CD4-positive, CD25-positive, alpha-beta regulatory T cell (primary cell): ENCODE measurements around the gene JAG1. TPM values are rescaled to one million over a fixed set of nuclear protein-coding genes. Genes with fewer than 3 reads are reported as not detected.

Source experiments
- ATAC-seq, 2 donors: fragments of 150-1000 bp; cut with Tn5 transposase; one replicate each; pipeline ENCODE4 v1.10.0; 2021; ENCODE audit warnings: low read depth in 2 of 2, moderate number of reproducible peaks in 2 of 2, moderate library complexity in 1 of 2
- DNase-seq, 3 donors: peaks; one replicate each; pipeline versions ENCODE4 v3.0.0 to v3.0.0-alpha.2; 2012 to 2022; ENCODE audit warnings: mixed read lengths in 1 of 3
- H3K27ac ChIP-seq: one replicate; pipeline ENCODE4 v1.7.0; 2013; ENCODE audit warnings: mild to moderate bottlenecking, low read length; ENCODE audit not compliant: insufficient read depth, poor library complexity, severe bottlenecking
- H3K27me3 ChIP-seq: one replicate; pipeline ENCODE4 v1.7.0; 2013; ENCODE audit warnings: low read length; ENCODE audit not compliant: control insufficient read depth, insufficient read depth
- H3K36me3 ChIP-seq: one replicate; pipeline ENCODE4 v1.7.0; 2013; ENCODE audit warnings: mild to moderate bottlenecking, low read length, moderate library complexity; ENCODE audit not compliant: control insufficient read depth, insufficient read depth
- H3K4me1 ChIP-seq: 2 replicates; pipeline ENCODE4 v1.7.0; 2013; ENCODE audit warnings: mild to moderate bottlenecking, low read length; ENCODE audit not compliant: insufficient read depth, control insufficient read depth, poor library complexity, severe bottlenecking
- H3K4me3 ChIP-seq: one replicate; pipeline ENCODE4 v1.7.0; 2013; ENCODE audit warnings: low read depth, mild to moderate bottlenecking, low read length, moderate library complexity
- H3K9me3 ChIP-seq, 2 experiments: 1 replicate in 1 of 2; 2 replicates in 1 of 2; pipeline ENCODE4 v1.7.0; 2013; ENCODE audit warnings: low read length in 2 of 2, mild to moderate bottlenecking in 1 of 2, moderate library complexity in 1 of 2; ENCODE audit not compliant: control insufficient read depth in 2 of 2
- H3K27ac Mint-ChIP-seq, 3 donors: one replicate each; pipeline ENCODE4 v1.8.0; 2020 to 2022; ENCODE audit warnings: mild to moderate bottlenecking in 3 of 3, mixed read lengths in 3 of 3, moderate library complexity in 2 of 3
- H3K27me3 Mint-ChIP-seq: one replicate; pipeline ENCODE4 v1.8.0; 2022; ENCODE audit warnings: mild to moderate bottlenecking, mixed read lengths
- H3K36me3 Mint-ChIP-seq: one replicate; pipeline ENCODE4 v1.8.0; 2020; ENCODE audit warnings: mixed read lengths
- H3K4me1 Mint-ChIP-seq, 4 donors: one replicate each; pipeline ENCODE4 v1.8.0; 2020 to 2022; ENCODE audit warnings: mixed read lengths in 4 of 4, mild to moderate bottlenecking in 1 of 4
- H3K4me3 Mint-ChIP-seq, 4 donors: one replicate each; pipeline ENCODE4 v1.8.0; 2020 to 2022; ENCODE audit warnings: mild to moderate bottlenecking in 4 of 4, mixed read lengths in 4 of 4, moderate library complexity in 3 of 4
- H3K9me3 Mint-ChIP-seq, 7 donors: one replicate each; pipeline ENCODE4 v1.8.0; 2020 to 2022; ENCODE audit warnings: mixed read lengths in 7 of 7, mild to moderate bottlenecking in 3 of 7, moderate library complexity in 2 of 7
- polyA plus RNA-seq, 4 donors: library from polyadenylated mRNA; unstranded; fragments of 300-500 nt; fragmentation: Illumina TruSeq; gene quantifications; one replicate each; pipeline ENCODE4 v1.2.3, GENCODE V29; 2021
- total RNA-seq: library from RNA; stranded (reverse); gene quantifications from one replicate; pipeline ENCODE4 v1.2.3, GENCODE V29; 2022

JAG1 gene
- total and polyA plus RNA-seq, 5 donors from 2014 or later, result 0.03 to 0.30 (median 0.05) TPM; not detected in 1

DNA sequence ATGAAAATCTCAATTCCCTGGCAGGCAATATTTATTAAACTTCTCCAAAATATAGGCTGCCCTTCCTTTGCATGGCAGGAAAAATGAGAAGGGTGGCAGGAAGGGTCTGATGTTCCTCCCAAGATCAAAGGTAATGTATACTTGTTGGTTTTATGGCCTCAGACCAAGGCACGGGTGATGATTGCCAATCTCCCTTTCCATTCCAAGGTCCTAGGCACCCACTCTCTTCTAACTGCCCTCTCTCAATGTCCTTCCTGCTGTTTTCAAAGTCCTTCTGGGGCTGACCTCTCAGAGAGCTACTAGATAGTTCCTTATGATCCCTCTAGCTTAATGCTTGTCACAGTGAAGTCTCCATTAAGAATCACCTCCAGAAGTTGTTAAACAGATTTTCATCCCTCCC, 15.6 kb upstream of the JAG1 start:
- ATAC-seq, result no peak
- Histone ChIP-seq H3K27ac (no peak overlapping the region), H3K27me3 (peaks cover under 1% of the 10 kb centered on the region), H3K4me1 (no peaks in the 10 kb centered on the region), H3K36me3 (no peaks in the 10 kb centered on the region), H3K4me3 (no peak overlapping the region), H3K9me3 (no peaks in the 10 kb centered on the region)
- H3K9me3 Mint-ChIP-seq, result peaks cover 0 to 6% (median 0%) of the 10 kb centered on the region in 7 donors
- no peak for DNase-seq
- H3K27me3 Mint-ChIP-seq, result peaks cover 13% of the 10 kb centered on the region
- H3K27ac Mint-ChIP-seq, result no peak overlapping the region
- H3K4me3 Mint-ChIP-seq, result no peak overlapping the region
- H3K4me1 Mint-ChIP-seq, result no peaks in the 10 kb centered on the region
- no peaks in the 10 kb centered on the region for H3K36me3 Mint-ChIP-seq

DNA sequence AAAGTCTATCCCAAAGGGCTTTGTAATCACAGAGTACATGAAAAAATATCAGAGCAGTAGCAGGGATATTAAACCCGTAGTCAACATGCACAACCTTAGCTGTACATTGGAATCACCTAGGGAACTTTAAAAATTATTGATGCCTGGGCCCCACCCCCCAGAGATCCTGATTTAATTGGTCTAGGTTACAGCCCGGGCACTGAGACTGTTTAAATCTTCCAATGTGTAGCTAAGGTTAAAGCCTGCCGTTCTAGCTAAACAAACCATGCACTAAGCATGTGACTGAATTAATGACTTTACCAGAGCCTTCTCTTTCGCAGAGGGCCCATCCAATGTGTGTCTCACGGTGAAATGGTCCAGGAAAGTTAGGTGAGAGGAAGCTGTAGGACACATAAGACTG, 14.1 kb upstream of the JAG1 start:
- Mint-ChIP-seq H3K4me3 (no peak overlapping the region), H3K9me3 (peaks cover 0 to 4% (median 0%) of the 10 kb centered on the region in 7 donors), H3K27ac (no peak overlapping the region), H3K4me1 (no peaks in the 10 kb centered on the region), H3K36me3 (no peaks in the 10 kb centered on the region), H3K27me3 (peaks cover 13% of the 10 kb centered on the region)
- Histone ChIP-seq H3K27me3 (peaks cover 5% of the 10 kb centered on the region), H3K9me3 (no peaks in the 10 kb centered on the region), H3K36me3 (no peaks in the 10 kb centered on the region), H3K4me3 (no peak overlapping the region), H3K4me1 (no peaks in the 10 kb centered on the region), H3K27ac (no peak overlapping the region)
- ATAC-seq, result no peak
- no peak for DNase-seq

- H3K4me1 Mint-ChIP-seq, result no peaks in the 10 kb centered on the region
- H3K27ac Mint-ChIP-seq, result no peak overlapping the region
- no peaks in the 10 kb centered on the region for H3K36me3 ChIP-seq
- no peaks in the 10 kb centered on the region for H3K9me3 ChIP-seq
- no peaks in the 10 kb centered on the region for H3K4me1 ChIP-seq
- no peak for DNase-seq
- H3K36me3 Mint-ChIP-seq, result no peaks in the 10 kb centered on the region
- no peak overlapping the region for H3K4me3 ChIP-seq
- ATAC-seq, result no peak
- H3K9me3 Mint-ChIP-seq, result peaks cover 0 to 4% (median 0%) of the 10 kb centered on the region in 7 donors
- H3K27ac ChIP-seq, result no peak overlapping the region
- peaks cover 8% of the 10 kb centered on the region for H3K27me3 Mint-ChIP-seq
- no peak overlapping the region for H3K4me3 Mint-ChIP-seq
- H3K27me3 ChIP-seq, result peaks cover 9% of the 10 kb centered on the region
These were observed 12.7 kb upstream of the JAG1 start for GRCh38 chr20:10686356-10687133.

DNA sequence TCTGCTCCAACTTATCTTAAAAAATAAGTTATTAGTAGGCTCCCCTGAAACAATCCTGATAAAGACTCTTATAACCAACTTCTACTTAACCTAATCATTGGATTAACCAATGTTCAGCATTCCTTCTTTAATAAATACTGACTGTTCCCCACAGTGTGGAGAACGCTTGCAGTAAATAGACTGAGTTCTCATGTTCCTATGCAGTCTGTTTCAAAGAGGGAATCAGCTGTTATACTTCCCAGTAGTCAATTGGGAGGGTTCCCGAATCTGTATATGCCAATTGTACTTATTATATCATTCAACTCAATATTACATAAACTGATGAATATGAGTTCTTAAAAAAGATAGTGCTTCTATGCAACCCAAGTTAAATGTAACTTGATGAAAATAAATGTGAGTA, 9.7 kb upstream of the JAG1 start:
- ATAC-seq, result no peak
- Histone ChIP-seq H3K27me3 (peaks cover 13% of the 10 kb centered on the region), H3K4me3 (no peak overlapping the region), H3K27ac (no peak overlapping the region), H3K4me1 (no peaks in the 10 kb centered on the region), H3K36me3 (no peaks in the 10 kb centered on the region), H3K9me3 (no peaks in the 10 kb centered on the region)
- Mint-ChIP-seq H3K27me3 (peaks cover 17% of the 10 kb centered on the region), H3K36me3 (no peaks in the 10 kb centered on the region), H3K4me1 (no peaks in the 10 kb centered on the region), H3K4me3 (no peak overlapping the region), H3K27ac (no peak overlapping the region), H3K9me3 (peaks cover 0 to 2% (median 0%) of the 10 kb centered on the region in 7 donors)
- DNase-seq, result no peak

- no peak overlapping the region for H3K27ac ChIP-seq
- H3K27ac Mint-ChIP-seq, result no peak overlapping the region
- H3K4me1 Mint-ChIP-seq, result no peaks in the 10 kb centered on the region
- H3K9me3 Mint-ChIP-seq, result peaks cover 0 to 2% (median 0%) of the 10 kb centered on the region in 7 donors
- peaks cover 19% of the 10 kb centered on the region for H3K27me3 Mint-ChIP-seq
- no peaks in the 10 kb centered on the region for H3K36me3 ChIP-seq
- DNase-seq (no peak), ATAC-seq (no peak)
- H3K4me1 ChIP-seq, result no peaks in the 10 kb centered on the region
- H3K36me3 Mint-ChIP-seq, result no peaks in the 10 kb centered on the region
- no peak overlapping the region for H3K4me3 Mint-ChIP-seq
- H3K27me3 ChIP-seq, result peaks cover 14% of the 10 kb centered on the region
- no peaks in the 10 kb centered on the region for H3K9me3 ChIP-seq
- no peak overlapping the region for H3K4me3 ChIP-seq
These were observed 9.1 kb upstream of the JAG1 start for GRCh38 chr20:10682939-10683338.

- Histone ChIP-seq H3K27ac (no peak overlapping the region), H3K4me1 (no peaks in the 10 kb centered on the region), H3K9me3 (no peaks in the 10 kb centered on the region), H3K36me3 (no peaks in the 10 kb centered on the region), H3K27me3 (peaks cover 18% of the 10 kb centered on the region), H3K4me3 (no peak overlapping the region)
- Mint-ChIP-seq H3K4me1 (no peaks in the 10 kb centered on the region), H3K9me3 (peaks cover 0 to 2% (median 0%) of the 10 kb centered on the region in 7 donors), H3K27ac (no peak overlapping the region), H3K27me3 (peaks cover 30% of the 10 kb centered on the region), H3K36me3 (no peaks in the 10 kb centered on the region), H3K4me3 (no peak overlapping the region)
- ATAC-seq (no peak), DNase-seq (no peak)
These were observed 7.7 kb upstream of the JAG1 start for GRCh38 chr20:10681494-10681893.

- Mint-ChIP-seq H3K27ac (no peak overlapping the region), H3K36me3 (no peaks in the 10 kb centered on the region), H3K4me1 (no peaks in the 10 kb centered on the region), H3K27me3 (peaks cover 38% of the 10 kb centered on the region), H3K4me3 (no peak overlapping the region), H3K9me3 (peaks cover 0 to 2% (median 0%) of the 10 kb centered on the region in 7 donors)
- H3K36me3 ChIP-seq, result no peaks in the 10 kb centered on the region
- ATAC-seq (no peak), DNase-seq (no peak)
- no peaks in the 10 kb centered on the region for H3K4me1 ChIP-seq
- no peak overlapping the region for H3K4me3 ChIP-seq
- H3K27ac ChIP-seq, result no peak overlapping the region
- H3K27me3 ChIP-seq, result peaks cover 22% of the 10 kb centered on the region
- no peaks in the 10 kb centered on the region for H3K9me3 ChIP-seq
These were observed 6.8 kb upstream of the JAG1 start for GRCh38 chr20:10680571-10680970.

GRCh38 chr20:10679269-10679668, 5.5 kb upstream of the JAG1 start:
- Mint-ChIP-seq H3K27ac (no peak overlapping the region), H3K4me3 (no peak overlapping the region), H3K27me3 (peaks cover 46% of the 10 kb centered on the region), H3K36me3 (no peaks in the 10 kb centered on the region), H3K4me1 (peaks cover 0 to 3% (median 0%) of the 10 kb centered on the region in 4 donors), H3K9me3 (peaks cover 0 to 2% (median 0%) of the 10 kb centered on the region in 7 donors)
- Histone ChIP-seq H3K36me3 (no peaks in the 10 kb centered on the region), H3K4me3 (no peak overlapping the region), H3K9me3 (no peaks in the 10 kb centered on the region), H3K4me1 (peaks cover 7% of the 10 kb centered on the region), H3K27ac (no peak overlapping the region), H3K27me3 (peaks cover 24% of the 10 kb centered on the region)
- ATAC-seq, result no peak
- no peak for DNase-seq
